HG02943 (cell line): ENCODE results near the gene WDR11.

Experiments used
- ATAC-seq: cut with Tn5 transposase; IDR thresholded peaks from one replicate; pipeline ENCODE4 v1.9.1; 2021; ENCODE audit warnings: mild to moderate bottlenecking, low read depth, moderate library complexity; ENCODE audit not compliant: unreplicated experiment

WDR11 gene

DNA sequence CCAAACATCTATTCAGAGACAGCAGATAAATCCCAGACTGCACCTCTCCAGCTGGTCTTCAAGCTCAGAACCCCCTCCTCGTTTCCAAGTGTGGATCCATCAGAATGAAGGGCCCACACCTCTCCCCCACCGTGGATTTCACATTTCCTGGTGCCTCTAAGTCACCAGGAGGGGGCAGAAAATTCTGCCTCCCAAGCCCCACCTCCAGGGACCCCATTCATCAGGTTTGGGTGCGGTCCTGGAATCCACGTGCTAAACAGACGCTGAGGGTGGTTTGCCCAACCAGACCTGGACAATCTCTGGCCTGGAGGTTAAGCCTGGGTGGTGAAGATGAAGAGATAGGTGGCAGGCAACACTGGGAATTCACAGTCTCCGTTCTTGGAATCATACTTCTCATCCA lies 92.4 kb downstream of the WDR11 start:
- ATAC-seq = no peak

- no peak for ATAC-seq
Measured at GRCh38 chr10:120944586-120945125, 93.5 kb downstream of the WDR11 start.

- ATAC-seq = no peak
Measured at GRCh38 chr10:120945182-120945581, 94.0 kb downstream of the WDR11 start.

GRCh38 chr10:120945801-120946302 lies 94.7 kb downstream of the WDR11 start:
- ATAC-seq = no peak

DNA sequence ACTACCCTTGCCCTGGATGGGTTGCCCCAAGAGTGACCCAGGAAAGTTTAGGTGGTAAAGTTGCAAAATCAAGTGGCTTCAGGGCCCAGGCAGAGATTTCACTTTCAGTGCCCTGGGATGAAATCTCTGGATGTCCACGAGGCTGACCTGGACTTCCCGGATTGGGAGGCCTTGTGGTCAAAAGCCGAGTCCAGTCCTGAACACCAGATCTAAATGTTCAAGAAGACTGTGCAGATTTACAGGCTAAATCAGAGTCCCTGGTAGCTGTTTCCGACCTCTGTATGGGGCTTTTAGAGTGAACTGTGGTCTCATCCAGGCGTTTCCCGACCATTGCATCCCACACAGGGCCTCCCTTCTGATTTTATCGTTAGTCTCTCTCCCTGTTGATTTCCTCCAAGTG lies 95.3 kb downstream of the WDR11 start:
- no peak for ATAC-seq

- no peak for ATAC-seq
Measured at GRCh38 chr10:120948889-120949608, 97.9 kb downstream of the WDR11 start.

GRCh38 chr10:120949609-120950031 lies 98.5 kb downstream of the WDR11 start:
- no peak for ATAC-seq

DNA sequence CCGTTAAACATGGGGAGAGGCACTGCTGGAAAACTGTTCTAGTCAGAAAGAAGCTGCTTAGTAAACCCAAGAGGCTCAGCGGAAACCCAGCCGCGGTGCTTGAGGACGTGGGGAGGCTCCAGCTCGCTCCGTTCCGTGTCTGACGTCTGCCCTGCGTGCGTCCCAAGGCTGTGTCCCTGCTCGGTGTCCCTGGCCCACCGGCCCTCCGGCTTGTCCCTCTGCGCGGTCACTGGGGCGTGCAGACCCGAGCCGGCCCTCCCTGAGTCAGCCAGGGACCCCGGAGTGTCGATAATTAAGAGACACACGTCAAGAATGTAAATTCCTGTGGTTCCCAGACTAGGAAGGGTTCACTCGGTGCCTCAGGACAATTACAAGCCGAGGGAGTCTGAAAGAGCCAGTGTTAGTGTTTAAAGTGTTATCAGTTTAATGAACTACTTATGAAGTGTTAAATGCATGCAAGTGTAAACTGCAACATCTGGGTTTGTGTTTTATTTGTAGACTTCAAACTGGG lies 98.9 kb downstream of the WDR11 start:
- ATAC-seq = no peak

DNA sequence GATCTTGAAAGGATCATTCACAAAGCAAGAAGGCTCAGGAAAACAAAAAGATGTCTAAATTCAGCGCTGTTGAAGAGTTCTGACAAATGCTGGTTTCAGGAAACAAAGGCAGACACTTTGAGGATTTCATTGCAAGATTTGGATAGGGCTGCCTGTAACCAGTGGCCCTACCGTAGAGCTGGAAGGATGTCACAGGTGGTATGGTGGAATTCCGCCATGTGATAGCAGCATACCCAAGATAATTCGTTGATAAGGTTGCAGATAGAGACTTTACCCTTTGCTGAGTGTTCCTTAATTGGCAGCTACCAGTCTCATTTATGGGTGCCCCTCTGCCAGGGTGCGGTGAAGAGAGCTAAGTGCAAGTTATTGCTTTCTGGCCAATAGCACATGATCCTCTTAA lies 100.1 kb downstream of the WDR11 start:
- ATAC-seq = no peak

DNA sequence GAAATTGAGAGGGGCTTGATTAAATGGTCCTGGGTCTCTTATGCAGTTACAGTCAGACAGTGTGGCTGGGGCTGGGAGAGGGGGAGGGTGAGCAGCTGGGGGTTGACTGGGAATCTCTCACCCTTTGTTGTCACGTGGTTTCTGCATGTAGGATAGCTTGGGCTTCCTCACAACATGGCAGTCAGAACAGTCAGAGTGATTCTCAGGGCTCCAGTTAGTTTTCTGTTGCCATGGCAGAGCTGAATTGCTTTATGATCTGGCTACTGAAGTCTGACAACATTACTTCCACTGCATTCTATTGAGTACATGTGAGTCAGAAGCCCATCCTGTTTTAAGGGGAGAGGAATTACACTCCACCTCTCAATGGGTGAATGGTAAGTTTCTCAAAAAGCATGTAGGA lies 102.7 kb downstream of the WDR11 start:
- ATAC-seq = no peak
